ENCODE data around the gene CCND1.

GRCh38 chr11:69660001-69660500 lies 19.1 kb downstream of the CCND1 start:
- TF ChIP-seq ZNF274 (IDR thresholded peaks at IDR 0.05; ENCODE audit: low read depth, low read length) (no peak), SUZ12 (IDR thresholded peaks at IDR 0.05; ENCODE audit: extremely low read depth, insufficient read depth, insufficient read length) (no peak), YY1 (IDR thresholded peaks at IDR 0.05; ENCODE audit: insufficient read depth, insufficient read length) (no peak)
